K562 (cell line): ENCODE measurements around the gene ANKS1A. TPM values are rescaled to one million over a fixed set of nuclear protein-coding genes. Genes with fewer than 3 reads are reported as not detected.

Source experiments
- ATAC-seq: fragments of 200-7000 bp; cut with Tn5 transposase; 3 replicates; pipeline ENCODE4 v1.9.1; 2020; ENCODE audit warnings: moderate library complexity
- BruUV-seq: library from RNA; stranded (reverse); fragments of 400-500 nt; replicated peaks from 2 replicates; lab custom pipeline; 2021; lab: Mats Ljungman, UMichigan
- CTCF ChIA-PET: fragments of 300-600 bp; formaldehyde crosslinking; extraction: SDS; loops from one replicate; lab custom pipeline; 2021; ENCODE audit warnings: low intra/inter-chr PET ratio; lab: Yijun Ruan, JAX
- POLR2A ChIA-PET: fragments of 300-600, 350-650 bp; sonication (Branson Sonifier 250); formaldehyde crosslinking; extraction: SDS; loops from one replicate; lab custom pipeline; 2021; ENCODE audit warnings: antibody characterized with exemption, inconsistent platforms; lab: Yijun Ruan, JAX
- DNase-seq, 4 experiments: peaks; one replicate each; pipeline versions ENCODE4 v3.0.0 to v3.0.0-alpha.2; 2011 to 2018; ENCODE audit warnings: low spot score in 3 of 4, mixed read lengths in 3 of 4; ENCODE audit errors: extremely low read depth in 1 of 4
- FAIRE-seq: peaks from 2 replicates; lab custom pipeline; 2011; peaks lifted over from hg19 to GRCh38; lab: Jason Lieb, UNC
- H2AFZ ChIP-seq: 2 replicates; pipeline ENCODE4 v1.6.0; 2011; ENCODE audit warnings: low read depth, low read length, control low read depth, inconsistent platforms
- H3K27ac ChIP-seq: fragments of 200-600 bp; 3 replicates; pipeline ENCODE4 v1.8.0; 2011; ENCODE audit warnings: low read depth, mild to moderate bottlenecking, control low read depth, inconsistent platforms, low read length, moderate library complexity, mixed read lengths; ENCODE audit errors: extremely low read depth
- H3K27me3 ChIP-seq, 2 experiments: fragments of 300-600 bp in 1 of 2; 2 replicates in 1 of 2; 3 replicates in 1 of 2; pipeline versions ENCODE4 v1.6.0 to v1.8.0; 2011; ENCODE audit warnings: inconsistent platforms in 2 of 2, low read length in 2 of 2, mild to moderate bottlenecking in 1 of 2, mixed read lengths in 1 of 2, moderate library complexity in 1 of 2; ENCODE audit not compliant: control insufficient read depth in 2 of 2, insufficient read depth in 2 of 2
- H3K36me3 ChIP-seq: fragments of 300-600 bp; 3 replicates; pipeline ENCODE4 v1.8.0; 2011; ENCODE audit warnings: mild to moderate bottlenecking, low read length, inconsistent platforms; ENCODE audit not compliant: control insufficient read depth, insufficient read depth
- H3K4me1 ChIP-seq, 2 experiments: fragments of 200-600 bp in 1 of 2; replicated peaks in 1 of 2; 2 replicates in 1 of 2; 3 replicates in 1 of 2; pipeline versions ENCODE4 v1.5.1 to v1.8.0; 2011; ENCODE audit warnings: inconsistent platforms in 2 of 2, low read length in 2 of 2, mild to moderate bottlenecking in 1 of 2, mixed read lengths in 1 of 2, moderate library complexity in 1 of 2; ENCODE audit not compliant: control insufficient read depth in 2 of 2, insufficient read depth in 2 of 2
- H3K4me2 ChIP-seq: 2 replicates; pipeline ENCODE4 v1.6.1; 2011; ENCODE audit warnings: low read length, control low read depth, inconsistent platforms, mixed read lengths; ENCODE audit not compliant: insufficient read depth
- H3K4me3 ChIP-seq: fragments of 200-600 bp; sonication (generic), shearing (Covaris generic); 2 replicates; pipeline ENCODE4 v1.5.1; 2016; ENCODE audit warnings: control low read depth, inconsistent platforms
- H3K79me2 ChIP-seq: fragments of 200-600 bp; 3 replicates; pipeline ENCODE4 v1.8.0; 2011; ENCODE audit warnings: low read length, inconsistent platforms; ENCODE audit not compliant: control insufficient read depth, insufficient read depth
- H3K9ac ChIP-seq, 2 experiments: 2 replicates each; pipeline versions ENCODE4 v1.6.0 to v1.6.1; 2011; ENCODE audit warnings: low read depth in 2 of 2, low read length in 2 of 2, control low read depth in 1 of 2, inconsistent platforms in 1 of 2, mild to moderate bottlenecking in 1 of 2, mixed read lengths in 1 of 2; ENCODE audit not compliant: insufficient read depth in 1 of 2
- H3K9me1 ChIP-seq: one replicate; pipeline ENCODE4 v1.6.0; 2011; ENCODE audit warnings: inconsistent platforms, mild to moderate bottlenecking, low read length, moderate library complexity; ENCODE audit not compliant: control insufficient read depth, insufficient read depth
- H3K9me3 ChIP-seq: replicated peaks from 2 replicates; pipeline ENCODE4 v1.5.1; 2011; ENCODE audit warnings: low read depth, low read length, inconsistent platforms; ENCODE audit not compliant: control insufficient read depth, insufficient read depth
- H4K20me1 ChIP-seq: replicated peaks from 2 replicates; pipeline ENCODE4 v1.6.1; 2011; ENCODE audit warnings: low read length, inconsistent platforms, mixed read lengths; ENCODE audit not compliant: control insufficient read depth, insufficient read depth
- BCOR ChIP-seq: fragments of 450-650 bp; IDR thresholded peaks from 2 replicates; pipeline ENCODE4 v1.6.1; 2016
- BRD4 ChIP-seq: fragments of 200-600 bp; sonication (generic); IDR thresholded peaks from 2 replicates; pipeline ENCODE4 v1.6.1; 2017; ENCODE audit warnings: inconsistent platforms
- CBFB ChIP-seq: sonication (generic); formaldehyde crosslinking; IDR thresholded peaks from 2 replicates; pipeline ENCODE4 v1.4.0; 2020; ENCODE audit warnings: mild to moderate bottlenecking, missing genetic modification reagents
- GTF2A2 ChIP-seq: IDR thresholded peaks from 2 replicates; pipeline ENCODE4 v1.6.1; 2016; ENCODE audit warnings: mild to moderate bottlenecking, missing genetic modification characterization, missing compliant biosample characterization
- HDGF ChIP-seq: fragments of 450-650 bp; IDR thresholded peaks from 2 replicates; pipeline ENCODE4 v1.6.1; 2016
- HMBOX1 ChIP-seq: sonication (generic); IDR thresholded peaks from 2 replicates; pipeline ENCODE4 v1.6.1; 2016
- HNRNPH1 ChIP-seq: fragments of 200-400 bp; formaldehyde crosslinking; optimal IDR thresholded peaks from 2 replicates; pipeline ENCODE3; 2017; ENCODE audit warnings: low read depth, mild to moderate bottlenecking, low read length, moderate library complexity
- MECOM ChIP-seq: fragments of 250-450 bp; sonication (Bioruptor Pico); IDR thresholded peaks from 2 replicates; pipeline ENCODE4 v1.8.0; 2022; ENCODE audit warnings: inconsistent platforms
- NELFE ChIP-seq: IDR thresholded peaks from 2 replicates; pipeline ENCODE4 v1.6.1; 2011; ENCODE audit warnings: mild to moderate bottlenecking; ENCODE audit not compliant: insufficient read depth, insufficient read length
- NFIX ChIP-seq: fragments of 250-450 bp; sonication (Bioruptor Pico); IDR thresholded peaks from 2 replicates; pipeline ENCODE4 v1.4.0; 2020; ENCODE audit warnings: low read depth, mild to moderate bottlenecking, moderate library complexity
- NFRKB ChIP-seq: fragments of 450-650 bp; IDR thresholded peaks from 2 replicates; pipeline ENCODE4 v1.6.1; 2016; ENCODE audit warnings: low read depth
- NR1H2 ChIP-seq: sonication (generic); formaldehyde crosslinking; IDR thresholded peaks from 2 replicates; pipeline ENCODE4 v1.4.0; 2020; ENCODE audit warnings: mild to moderate bottlenecking, missing genetic modification reagents
- ZC3H11A ChIP-seq: IDR thresholded peaks from 2 replicates; pipeline ENCODE4 v1.6.1; 2012; ENCODE audit warnings: low read depth, low read length, improper control_type of control experiment
- WGBS: fragments of 100-300 bp; shearing (Covaris generic); methylation state at CpG from one replicate; pipeline ENCODE4 v1.1.6; 2016; ENCODE audit warnings: low coverage, mixed read lengths; ENCODE audit not compliant: insufficient coverage; ENCODE audit errors: missing lambda C conversion rate; 5-methylcytosine and 5-hydroxymethylcytosine counted together
- in situ Hi-C: fragments of 300-500 bp; cut with MboI; formaldehyde crosslinking; loops from 4 replicates; pipeline ENCODE4 v1.15.0; 2018; ENCODE audit warnings: inconsistent platforms, mixed read lengths
- intact Hi-C: fragments of 100-400 bp; cut with micrococcal nuclease; formaldehyde crosslinking; loops from 2 replicates; pipeline ENCODE4 v1.14.2; 2022
- polyA plus RNA-seq, 8 experiments: library from polyadenylated mRNA; depleted of rRNA in 4 of 8; stranded (reverse) in 5 of 8; unstranded in 3 of 8; fragments of >200 nt; fragmentation: Nextera tagmentation in 2 of 8; fragmentation: Illumina TruSeq in 1 of 8; extraction: Ambion mirVana in 2 of 8; extraction: Trizol in 1 of 8; gene quantifications; 2 replicates each; pipeline versions ENCODE4 v1.2.1 to v1.2.3, GENCODE V29; 2011 to 2014; ENCODE audit warnings: inconsistent platforms in 1 of 8, missing spikeins in 1 of 8
- total RNA-seq, 7 experiments: library from RNA; depleted of rRNA in 6 of 7; stranded (reverse); fragments of >200 nt in 6 of 7; fragmentation: Illumina TruSeq in 2 of 7; extraction: Trizol in 2 of 7; gene quantifications; 2 replicates each; pipeline versions ENCODE4 v1.2.1 to v1.2.3, GENCODE V29; 2011 to 2021; ENCODE audit warnings: low replicate concordance in 1 of 7

ANKS1A gene
- total and polyA plus RNA-seq, 9 of the 15 experiments (the other 6 are each of a cell fraction or from before 2014, with no cell fraction given), result 1.1 to 13.8 (median 5.3) TPM

GRCh38 chr6:35078896-35079295 is 189.8 kb downstream of the ANKS1A start:
- H3K4me1 ChIP-seq, result peaks cover 0 to 16% of the 10 kb centered on the region in 2 experiments; a peak in 1 of 5 replicates
- no peak overlapping the region for H3K27ac ChIP-seq
- FAIRE-seq, result no peak
- no peak overlapping the region for H3K4me3 ChIP-seq
- intact Hi-C loops (no loop called here), in situ Hi-C loops (no loop called here)
- no peak for DNase-seq
- BruUV-seq, result no TSS peak
- no peaks in the 10 kb centered on the region for H3K79me2 ChIP-seq
- WGBS, result 72% methylated on average over 10 of the region's 11 CpGs
- no peaks in the 10 kb centered on the region for H3K27me3 ChIP-seq
- H3K9me1 ChIP-seq, result no peaks in the 10 kb centered on the region
- no peak overlapping the region for H3K9ac ChIP-seq
- H3K9me3 ChIP-seq, result no peaks in the 10 kb centered on the region
- H3K4me2 ChIP-seq, result no peak overlapping the region
- H3K36me3 ChIP-seq, result peaks cover 9% of the 10 kb centered on the region; the same call in 1 of the 3 replicates
- CTCF ChIA-PET, result no interaction called here
- no peak for TF ChIP-seq NR1H2 (CRISPR knock-in tag)
- TF ChIP-seq NFRKB, result no peak
- no peak for TF ChIP-seq CBFB (CRISPR knock-in tag)
- TF ChIP-seq HNRNPH1, result no peak
- TF ChIP-seq ZC3H11A, result no peak
- no peak for TF ChIP-seq GTF2A2 (tag)
- no peak for TF ChIP-seq HMBOX1
- TF ChIP-seq BRD4, result no peak
- TF ChIP-seq NFIX (CRISPR knock-in tag), result no peak
- no peak for TF ChIP-seq BCOR
- no peak for TF ChIP-seq MECOM (CRISPR knock-in tag)
- no peak for TF ChIP-seq HDGF
- TF ChIP-seq NELFE, result no peak
- POLR2A ChIA-PET, result interaction anchor here (0.6 to 1.4 kb wide), 5 partner anchors 9 to 1440 kb away, joined by 3 to 4 read pairs (median 3); no protein-coding TSS in a partner anchor
- H4K20me1 ChIP-seq, result no peaks in the 10 kb centered on the region; the same call in 1 of the 2 replicates
- H2AFZ ChIP-seq, result no peak overlapping the region
- no peak for ATAC-seq
